LNCaP clone FGC (cell line): ENCODE data around the gene YDJC.
A peak's percentile ranks its signal among the peaks of the same experiment; 100 is the strongest.

Source experiments
- DNase-seq: peaks from one replicate; pipeline ENCODE4 v3.0.0-alpha.2; 2011; ENCODE audit warnings: low read depth
- H3K4me3 ChIP-seq: 2 replicates; pipeline ENCODE4 v1.5.1; 2011; ENCODE audit warnings: mild to moderate bottlenecking, low read depth, low read length, control low read depth
- TF ChIP-seq, protein P1 (sequence below): IDR thresholded peaks from 2 replicates; pipeline ENCODE4 v1.5.1; 2012; ENCODE audit warnings: mild to moderate bottlenecking; ENCODE audit not compliant: control insufficient read depth, insufficient read depth; ENCODE audit errors: extremely low read depth

Gene YDJC

DNA sequence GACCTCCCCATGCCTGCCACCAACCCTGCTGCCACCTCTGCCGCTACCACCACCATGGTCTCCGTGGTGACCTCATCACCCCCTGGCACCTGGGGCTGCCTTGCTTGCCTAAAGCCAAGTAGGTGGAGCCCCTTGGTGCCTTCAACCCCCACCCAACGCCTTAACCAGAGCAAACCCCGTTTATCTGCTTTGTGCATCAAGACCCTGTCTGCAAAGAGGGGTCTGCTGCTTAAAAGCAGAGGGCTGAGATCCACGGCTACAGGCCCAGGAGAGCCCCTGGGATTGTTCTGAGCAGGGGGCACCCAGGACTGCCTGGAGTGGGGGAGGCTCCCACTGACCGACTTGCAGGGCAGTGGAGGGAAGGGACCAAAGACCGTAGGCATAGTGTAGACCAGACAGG, 31.1 kb upstream of the YDJC start:
- H3K4me3 ChIP-seq: no peak overlapping the region
- DNase-seq: no peak
- TF ChIP-seq, protein P1, sequence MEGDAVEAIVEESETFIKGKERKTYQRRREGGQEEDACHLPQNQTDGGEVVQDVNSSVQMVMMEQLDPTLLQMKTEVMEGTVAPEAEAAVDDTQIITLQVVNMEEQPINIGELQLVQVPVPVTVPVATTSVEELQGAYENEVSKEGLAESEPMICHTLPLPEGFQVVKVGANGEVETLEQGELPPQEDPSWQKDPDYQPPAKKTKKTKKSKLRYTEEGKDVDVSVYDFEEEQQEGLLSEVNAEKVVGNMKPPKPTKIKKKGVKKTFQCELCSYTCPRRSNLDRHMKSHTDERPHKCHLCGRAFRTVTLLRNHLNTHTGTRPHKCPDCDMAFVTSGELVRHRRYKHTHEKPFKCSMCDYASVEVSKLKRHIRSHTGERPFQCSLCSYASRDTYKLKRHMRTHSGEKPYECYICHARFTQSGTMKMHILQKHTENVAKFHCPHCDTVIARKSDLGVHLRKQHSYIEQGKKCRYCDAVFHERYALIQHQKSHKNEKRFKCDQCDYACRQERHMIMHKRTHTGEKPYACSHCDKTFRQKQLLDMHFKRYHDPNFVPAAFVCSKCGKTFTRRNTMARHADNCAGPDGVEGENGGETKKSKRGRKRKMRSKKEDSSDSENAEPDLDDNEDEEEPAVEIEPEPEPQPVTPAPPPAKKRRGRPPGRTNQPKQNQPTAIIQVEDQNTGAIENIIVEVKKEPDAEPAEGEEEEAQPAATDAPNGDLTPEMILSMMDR: no peak

DNA sequence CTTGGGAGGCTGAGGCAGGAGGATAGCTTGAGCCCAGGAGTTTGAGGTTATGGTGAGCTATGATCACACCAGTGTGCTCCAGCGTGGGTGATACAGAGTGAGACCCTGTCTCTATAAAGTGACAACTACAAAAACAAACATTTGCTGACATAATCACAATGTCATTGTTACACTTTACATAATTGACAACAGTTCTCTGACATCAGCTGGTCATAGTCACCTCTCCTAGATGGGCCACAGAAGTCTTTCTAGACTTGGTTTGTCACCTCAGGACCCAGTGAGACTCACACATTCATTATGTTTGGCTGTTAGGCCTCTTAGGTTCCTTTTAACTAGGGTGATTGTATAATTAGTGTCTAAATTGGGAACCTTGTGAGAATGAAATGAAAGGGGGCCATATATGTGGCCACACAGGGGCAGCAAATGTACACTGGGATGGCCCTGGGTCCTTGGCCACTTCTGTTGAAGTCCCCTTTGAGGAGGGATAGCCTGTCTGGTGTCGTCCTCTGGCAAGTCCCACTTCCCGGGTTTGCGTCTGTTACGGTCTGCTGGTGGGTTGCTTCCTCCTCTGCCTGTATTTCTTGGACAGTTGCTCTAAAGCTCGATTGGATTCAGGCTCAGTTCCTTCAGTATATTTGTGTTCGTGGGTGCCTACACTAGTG, 30.2 kb upstream of the YDJC start:
- H3K4me3 ChIP-seq: no peak overlapping the region
- DNase-seq: no peak
- TF ChIP-seq, protein P1: no peak

DNA sequence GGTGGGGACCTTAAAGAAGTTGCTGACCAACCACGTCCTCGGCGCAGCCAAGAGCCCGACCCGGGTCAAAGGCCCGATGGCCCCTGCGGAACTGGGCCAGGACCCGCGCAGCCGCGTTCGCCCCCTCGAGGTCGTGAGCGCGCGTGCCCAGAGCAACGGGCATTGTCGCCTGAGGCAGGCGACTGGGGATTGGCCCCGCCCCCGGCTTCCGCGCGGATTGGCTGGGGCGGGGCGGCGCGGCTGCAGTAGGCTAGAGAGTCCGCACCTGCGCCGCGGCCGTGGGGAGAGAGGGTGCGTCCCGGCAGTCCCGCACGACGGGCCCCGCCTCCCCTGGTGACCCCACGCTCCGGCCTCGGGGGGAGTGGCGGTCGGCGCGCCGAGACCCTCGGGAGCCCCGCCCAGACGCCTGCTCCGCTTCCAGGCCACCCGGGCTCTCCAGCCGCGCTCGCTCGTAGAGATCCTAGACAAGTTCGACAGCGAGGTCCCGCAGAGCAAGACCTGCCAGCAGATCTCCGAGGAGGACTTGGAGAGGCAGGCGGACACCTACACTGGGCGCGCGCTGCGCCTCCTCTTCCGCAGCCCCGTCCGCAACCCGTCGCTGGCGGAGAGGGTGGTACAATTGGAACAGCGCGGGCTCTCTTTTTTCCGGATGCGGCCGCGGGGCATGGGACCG, 27.7 kb upstream of the YDJC start:
- peak overlapping the region; percentile 51 for H3K4me3 ChIP-seq
- TF ChIP-seq, protein P1: peak; percentile 20; the same call in 1 of the 2 replicates
- no peak for DNase-seq

DNA sequence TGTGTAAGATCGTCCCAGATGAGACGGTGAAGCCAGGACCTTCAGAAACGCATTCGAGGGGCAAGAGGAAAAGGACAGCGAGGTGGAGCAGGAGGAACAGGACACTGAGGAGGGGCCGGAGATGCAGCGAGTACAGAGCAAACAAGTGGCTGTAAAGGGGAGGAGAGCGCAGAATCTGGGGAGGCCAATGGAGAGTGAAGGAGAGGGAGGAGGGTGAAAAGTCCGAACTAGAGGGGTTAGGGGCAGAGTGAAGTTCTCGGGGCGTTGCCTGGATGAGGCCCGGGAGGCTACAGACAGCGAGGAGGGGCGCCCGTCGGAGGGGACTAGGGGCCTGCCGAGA, 27.2 kb upstream of the YDJC start:
- H3K4me3 ChIP-seq: peak overlapping the region; percentile 51
- TF ChIP-seq, protein P1: no peak
- no peak for DNase-seq

DNA sequence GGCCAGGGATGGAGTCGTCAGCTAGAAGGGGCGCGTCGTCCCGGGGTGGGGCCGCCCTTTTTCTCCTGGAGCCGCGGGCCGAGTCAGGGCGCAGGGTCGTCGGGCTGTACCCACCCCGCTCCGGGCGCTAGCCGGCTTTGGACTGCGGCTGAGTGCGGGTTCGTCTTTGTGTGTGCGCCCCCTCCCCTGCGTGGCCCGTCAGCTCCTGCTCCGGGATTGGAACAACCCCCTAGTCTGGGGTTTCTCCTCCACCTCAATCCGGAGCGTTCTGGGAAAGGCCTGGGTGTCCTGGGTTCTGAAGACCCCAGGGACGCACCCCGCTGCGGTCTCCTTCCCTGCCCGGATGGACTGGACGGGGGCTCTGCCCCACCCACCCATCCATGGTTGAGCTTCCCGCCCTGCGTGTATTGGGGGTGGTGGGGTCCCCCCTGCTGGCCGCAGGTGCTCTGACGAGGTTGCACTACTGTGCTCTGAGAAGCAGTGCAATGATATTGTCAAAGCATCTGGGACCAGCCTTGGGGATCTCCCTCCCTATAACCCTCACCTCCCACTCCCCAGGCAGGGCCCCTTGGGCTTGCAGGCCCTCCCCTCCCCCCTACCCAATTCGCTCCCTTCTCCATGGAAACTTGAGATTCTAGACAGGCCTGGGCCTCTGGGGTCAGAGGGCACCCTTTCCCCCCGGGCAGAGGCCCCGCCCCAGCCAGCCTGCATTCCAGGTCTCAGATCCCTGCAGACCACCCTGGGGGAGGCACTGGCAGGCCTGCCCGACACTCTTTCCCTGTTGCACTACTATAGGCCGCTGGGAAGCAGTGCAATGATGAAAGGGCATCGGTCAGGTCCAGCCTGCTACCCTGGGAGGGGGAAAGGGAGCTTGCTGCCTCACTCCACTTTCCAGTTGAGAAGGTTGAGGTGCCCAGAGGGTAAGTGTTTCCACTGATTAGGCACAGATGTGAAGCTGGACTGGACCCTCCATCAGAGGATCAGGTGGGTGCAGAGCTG, 23.0 kb upstream of the YDJC start:
- peak overlapping the region; percentile 64 for H3K4me3 ChIP-seq
- no peak for DNase-seq
- TF ChIP-seq, protein P1: no peak

DNA sequence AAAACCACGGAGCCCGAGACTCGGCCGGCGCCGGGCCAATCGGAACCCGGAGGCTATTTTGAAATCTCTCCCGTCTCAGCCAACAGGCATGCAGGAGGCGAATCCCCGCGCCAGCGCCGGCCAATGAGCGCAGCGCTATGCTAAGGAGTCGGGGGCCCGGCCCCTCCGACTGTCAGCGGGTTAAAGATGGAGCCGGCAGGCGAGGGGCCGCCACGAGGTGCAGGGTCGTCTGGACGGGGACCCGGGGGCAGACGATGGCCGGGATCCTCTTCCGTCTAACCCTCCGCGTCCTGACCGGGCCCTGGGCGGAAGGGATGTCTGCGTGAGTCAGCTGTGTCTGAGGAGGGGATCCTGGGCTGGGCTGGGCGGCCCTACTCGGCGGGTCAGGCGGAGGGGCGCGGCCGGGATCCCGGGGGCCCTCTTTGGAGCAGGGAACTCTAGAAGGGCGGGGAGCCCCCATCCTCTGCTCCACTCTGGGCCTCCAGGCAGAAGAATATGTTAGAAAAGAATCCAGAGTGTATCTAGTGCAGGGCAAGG, 22.3 kb upstream of the YDJC start:
- TF ChIP-seq, protein P1: no peak
- DNase-seq: peak; percentile 57
- peak overlapping the region; percentile 64 for H3K4me3 ChIP-seq
